HG03280 (cell line): ENCODE measurements around the gene MACROD2.
A peak's percentile ranks its signal among the peaks of the same experiment; 100 is the strongest.

Experiments used
- ATAC-seq: cut with Tn5 transposase; IDR thresholded peaks from one replicate; pipeline ENCODE4 v1.9.1; 2021; ENCODE audit warnings: mild to moderate bottlenecking, moderate library complexity; ENCODE audit not compliant: unreplicated experiment

The MACROD2 gene

DNA sequence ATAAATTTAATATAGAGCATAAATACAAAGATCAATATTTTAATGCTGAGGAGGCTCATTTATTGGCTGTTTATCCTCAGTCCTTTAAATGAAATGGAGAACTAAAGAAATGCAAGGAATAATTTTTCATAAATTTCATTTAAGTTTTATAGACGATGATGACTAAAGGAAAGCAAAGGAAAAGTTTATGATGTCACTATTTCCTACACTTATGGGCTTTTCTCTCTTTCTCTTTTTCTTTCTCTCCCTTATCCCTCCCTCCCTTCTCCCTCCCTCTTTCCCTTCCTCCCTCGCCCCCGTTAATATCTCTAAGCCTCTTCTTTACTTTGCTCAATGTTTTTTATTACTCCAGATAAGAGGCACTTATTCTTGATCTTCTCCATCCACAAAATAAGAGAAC, 1231.8 kb downstream of the MACROD2 start:
- no peak for ATAC-seq

DNA sequence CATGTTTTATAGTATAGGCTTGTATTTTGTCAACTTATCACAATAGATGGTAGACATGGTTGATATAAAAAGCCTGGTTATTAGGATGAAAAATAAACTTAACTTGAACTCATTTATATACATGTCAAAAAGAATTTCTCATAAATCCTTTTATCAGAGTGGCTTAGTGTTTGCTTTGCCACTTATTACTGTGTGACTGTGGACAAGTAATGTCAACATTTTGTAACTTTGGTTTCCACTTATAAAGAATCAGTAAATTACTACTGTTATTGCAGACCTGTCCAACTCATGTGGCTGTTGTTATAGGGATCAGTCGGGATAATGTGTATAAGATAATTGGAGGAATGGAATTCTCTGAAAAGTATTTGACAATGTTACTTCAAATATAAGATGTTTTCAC, 1236.9 kb downstream of the MACROD2 start:
- no peak for ATAC-seq

DNA sequence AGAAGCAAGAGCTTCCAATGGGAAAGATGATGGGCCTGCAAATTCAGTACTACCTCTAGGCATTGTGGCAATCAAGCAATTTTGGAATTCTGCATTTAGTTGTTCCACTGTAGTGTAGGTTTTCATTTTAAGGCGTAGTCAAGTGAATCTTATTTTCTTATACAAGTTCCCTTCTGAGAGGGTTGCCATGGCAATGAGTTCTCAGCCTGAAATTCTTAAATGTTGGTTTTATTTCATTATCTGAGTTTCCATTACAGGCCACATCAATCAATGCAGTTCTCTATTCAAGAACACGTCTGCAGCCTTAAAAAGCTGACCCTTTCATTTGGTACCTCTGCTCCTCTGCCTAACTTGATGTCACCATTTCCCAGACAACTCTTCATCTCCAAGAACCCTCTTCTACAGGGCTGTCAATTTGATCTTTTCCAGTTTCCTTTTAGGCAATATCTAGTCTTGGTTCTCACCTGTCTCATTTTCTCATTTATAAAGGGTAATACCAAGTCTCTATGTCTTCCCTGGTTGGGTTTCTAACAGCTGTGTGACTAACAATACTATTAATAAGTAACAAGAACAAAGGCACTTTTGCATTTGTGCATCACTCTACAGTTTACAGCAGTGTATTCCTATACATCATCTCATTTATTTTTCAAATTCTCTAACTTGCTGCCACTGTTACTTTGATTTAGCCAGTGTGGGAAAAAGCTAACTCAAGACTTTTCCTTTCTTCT, 1240.3 kb downstream of the MACROD2 start:
- ATAC-seq: no peak

DNA sequence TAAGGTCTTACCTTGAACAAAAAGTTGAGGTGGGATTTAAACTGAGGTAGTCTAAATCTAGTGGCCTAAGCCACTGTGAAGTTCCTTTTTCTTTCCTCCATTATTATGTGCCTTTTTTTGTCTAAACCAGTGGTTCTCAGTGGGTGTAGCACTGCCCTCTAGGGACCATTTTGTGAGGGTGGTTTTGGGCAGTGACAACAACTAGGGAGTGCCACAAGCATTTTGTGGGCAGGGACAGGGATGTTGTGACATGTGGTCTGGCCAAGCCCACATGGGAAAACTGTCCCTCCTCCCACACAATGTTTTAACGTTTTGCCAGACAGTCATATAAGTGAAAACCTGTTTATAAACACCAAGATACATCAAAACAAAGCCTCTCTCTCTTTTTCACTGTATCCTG, 1241.5 kb downstream of the MACROD2 start:
- peak; percentile 70 for ATAC-seq

- no peak for ATAC-seq
These were observed 1244.4 kb downstream of the MACROD2 start for GRCh38 chr20:15239542-15240206.

DNA sequence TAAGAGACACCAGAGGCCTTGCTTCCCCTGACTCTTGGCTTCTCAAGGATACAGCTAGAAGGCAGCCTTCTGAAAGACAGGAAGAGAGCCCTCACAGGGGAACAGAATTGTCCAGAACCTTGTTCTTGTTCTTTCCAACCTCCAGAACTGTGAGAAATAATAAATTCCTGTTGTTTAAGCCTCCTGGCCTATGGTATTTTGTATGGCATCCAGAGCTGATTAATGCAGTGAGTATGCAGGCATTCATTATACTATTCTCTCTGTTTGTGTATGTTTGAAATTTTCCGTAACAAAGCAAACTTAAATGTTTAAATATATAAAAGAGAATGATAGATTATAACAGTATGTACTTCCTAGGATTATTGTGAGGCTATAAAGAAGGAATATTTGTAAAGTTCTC, 1245.5 kb downstream of the MACROD2 start:
- no peak for ATAC-seq

GRCh38 chr20:15241681-15242080, 1246.4 kb downstream of the MACROD2 start:
- no peak for ATAC-seq

GRCh38 chr20:15242773-15243172, 1247.5 kb downstream of the MACROD2 start:
- ATAC-seq: no peak

DNA sequence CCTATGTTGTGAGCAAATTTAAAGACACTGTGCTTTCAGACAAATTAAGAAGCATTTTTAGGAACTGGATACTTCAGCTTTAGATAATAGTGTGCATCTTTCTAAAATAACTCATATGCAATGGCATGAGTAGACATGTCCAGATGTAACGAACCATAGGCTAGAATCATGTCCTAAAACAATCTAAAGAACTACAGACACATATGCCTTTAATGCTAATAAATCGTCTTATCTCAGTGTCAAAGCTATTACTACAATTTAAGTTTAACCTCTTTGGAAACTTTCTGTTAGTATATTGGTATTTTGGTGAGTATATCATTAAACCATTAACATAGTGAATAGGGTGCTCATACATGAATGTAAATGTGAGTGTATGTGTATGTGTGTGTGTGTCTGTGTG, 1250.6 kb downstream of the MACROD2 start:
- ATAC-seq: no peak

GRCh38 chr20:15248618-15249395, 1253.5 kb downstream of the MACROD2 start:
- ATAC-seq: no peak

DNA sequence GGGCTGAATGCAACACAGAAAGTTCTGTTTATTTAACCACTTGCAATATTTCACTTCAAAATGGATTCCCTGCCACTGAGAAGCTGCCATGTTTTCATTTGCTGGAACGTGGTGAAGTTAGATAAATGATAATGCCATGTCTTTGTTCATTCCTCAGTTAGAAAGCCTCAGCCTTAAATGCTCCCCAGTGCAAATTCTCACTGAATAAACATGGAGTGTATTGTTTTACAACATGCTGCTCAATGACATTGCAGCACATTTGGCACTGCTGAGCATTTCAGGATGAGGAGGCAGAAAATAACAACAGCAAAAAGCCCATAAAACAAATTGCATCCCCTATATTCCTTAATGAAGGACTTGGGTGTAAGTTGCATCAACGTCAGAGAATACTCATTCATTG, 1255.9 kb downstream of the MACROD2 start:
- ATAC-seq: no peak

DNA sequence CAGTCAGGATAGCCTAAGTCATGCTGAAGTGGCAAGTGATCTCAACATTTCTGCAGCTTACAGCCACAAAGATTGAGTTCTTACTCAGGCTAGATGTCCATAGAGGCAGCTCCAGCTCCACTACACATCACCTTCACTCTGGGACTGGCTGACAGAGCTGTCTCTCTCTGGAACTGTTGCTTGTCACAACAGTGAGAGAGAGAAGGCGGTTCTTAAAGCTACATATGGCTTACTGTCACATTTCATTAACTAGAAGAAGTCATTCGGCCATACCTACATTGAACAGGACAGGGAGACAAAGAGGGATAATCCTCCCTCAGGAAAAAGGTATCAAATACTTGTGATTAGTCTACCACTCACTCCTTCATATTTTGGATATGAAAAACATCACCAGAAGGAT, 1257.0 kb downstream of the MACROD2 start:
- no peak for ATAC-seq

DNA sequence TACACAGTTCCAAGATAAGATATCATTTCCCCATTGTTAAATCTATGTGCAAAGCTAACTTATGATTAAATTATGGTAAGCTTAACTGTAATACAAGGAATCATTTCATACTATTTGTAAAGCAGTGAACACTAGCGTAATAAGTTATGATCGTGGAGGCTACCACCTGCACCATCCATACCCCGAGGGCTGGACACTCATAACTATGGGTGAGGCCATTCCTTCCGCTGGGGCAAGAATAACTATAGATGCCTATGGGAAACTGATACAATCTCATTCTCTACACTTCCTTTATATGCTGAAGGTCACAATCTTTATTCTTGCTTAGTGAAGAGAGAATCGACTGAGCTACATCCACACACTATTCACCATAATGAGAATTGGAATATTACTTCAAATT, 1258.1 kb downstream of the MACROD2 start:
- ATAC-seq: no peak

GRCh38 chr20:15256676-15257568, 1261.6 kb downstream of the MACROD2 start:
- ATAC-seq: no peak

GRCh38 chr20:15257569-15257870, 1262.2 kb downstream of the MACROD2 start:
- ATAC-seq: no peak

- no peak for ATAC-seq
These were observed 1270.4 kb downstream of the MACROD2 start for GRCh38 chr20:15265581-15266309.

DNA sequence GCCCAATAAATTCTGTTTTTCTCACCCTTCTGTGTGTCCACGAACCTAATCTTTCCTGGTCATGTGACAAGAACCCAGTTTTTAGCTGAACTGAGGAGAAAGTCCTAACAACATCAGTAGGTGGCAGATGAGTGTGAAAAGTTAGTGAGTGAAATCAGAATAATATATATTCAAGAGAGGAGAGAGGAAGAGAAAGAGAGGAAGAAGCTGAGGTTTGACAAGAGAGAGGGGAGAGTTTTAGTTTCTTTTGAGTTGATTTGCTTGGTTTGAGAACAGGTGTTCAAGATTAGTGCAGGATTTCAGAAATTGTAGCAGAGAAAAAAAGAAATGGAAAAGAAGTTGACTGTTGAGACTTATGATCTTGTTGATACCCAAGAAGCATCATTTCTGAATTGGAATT, 1272.6 kb downstream of the MACROD2 start:
- ATAC-seq: no peak

DNA sequence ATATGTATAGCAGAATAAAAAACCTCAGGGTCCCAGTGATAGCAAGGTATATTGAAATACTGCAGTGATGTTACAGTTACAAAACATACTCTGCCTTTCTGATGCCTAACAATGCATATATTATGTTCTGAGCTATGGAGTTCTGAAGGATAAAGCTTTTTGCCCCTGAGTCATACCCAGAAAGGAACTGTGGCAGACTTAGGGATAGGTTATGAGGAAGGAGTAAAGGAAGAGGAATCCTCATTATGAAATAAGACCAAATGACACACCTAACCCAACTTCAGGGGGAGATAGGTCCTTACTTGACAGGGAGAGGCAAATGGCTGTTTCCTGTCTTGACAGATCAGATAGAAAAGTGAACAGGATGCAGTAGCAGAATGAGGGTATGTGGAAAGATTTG, 1282.7 kb downstream of the MACROD2 start:
- no peak for ATAC-seq

- no peak for ATAC-seq
These were observed 1292.0 kb downstream of the MACROD2 start for GRCh38 chr20:15287329-15287728.

DNA sequence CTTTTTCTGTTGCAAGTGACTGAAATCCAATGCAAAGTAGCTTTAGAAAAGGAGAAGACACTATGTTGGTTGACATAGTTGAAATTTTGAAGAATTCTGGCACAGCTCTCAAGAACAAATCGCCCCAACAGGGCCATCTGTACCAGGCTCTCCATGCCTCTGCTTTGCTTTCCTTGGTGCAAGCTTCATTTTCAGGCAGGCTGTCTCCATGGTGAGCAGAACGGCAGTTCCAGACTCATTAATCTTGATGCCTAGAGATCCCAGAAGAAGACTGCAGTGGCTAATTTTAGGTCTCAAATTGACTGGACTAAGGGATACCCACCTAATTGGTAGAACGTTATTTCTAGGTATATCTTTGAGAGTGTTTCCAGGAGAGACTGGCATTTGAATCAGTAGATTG, 1292.8 kb downstream of the MACROD2 start:
- no peak for ATAC-seq
